Renal pelvis (tissue), 4 donors: Measurements from ENCODE around the gene IGF2R. TPM values are rescaled to one million over a fixed set of nuclear protein-coding genes. Genes with fewer than 3 reads are reported as not detected.
A peak's percentile ranks its signal among the peaks of the same experiment; 100 is the strongest.
"Not testable (repeated sequence)": the region's sequence is repeated elsewhere in the genome, so short reads cannot be mapped to it uniquely, and the experiment has no call there.

Experiments used
- DNase-seq: peaks from one replicate; pipeline ENCODE4 v3.0.0-alpha.2; 2013
- polyA plus RNA-seq, 3 donors: library from polyadenylated mRNA; unstranded; fragments of 120-200 nt; gene quantifications; one replicate each; pipeline ENCODE4 v1.2.1, GENCODE V29; 2013; ENCODE audit not compliant: insufficient read length in 3 of 3

The IGF2R gene
- polyA plus RNA-seq, 3 donors = 56.4 to 71.1 (median 69.5) TPM

- DNase-seq = no peak
Measured at GRCh38 chr6:160070831-160071230, 101.9 kb downstream of the IGF2R start.

- no peak for DNase-seq
Measured at GRCh38 chr6:160071805-160072690, 103.2 kb downstream of the IGF2R start.

GRCh38 chr6:160073272-160073671, 104.4 kb downstream of the IGF2R start:
- DNase-seq = no peak

GRCh38 chr6:160076009-160076408, 107.1 kb downstream of the IGF2R start:
- DNase-seq = no peak

- DNase-seq = no peak
Measured at GRCh38 chr6:160077024-160077423, 108.1 kb downstream of the IGF2R start.

GRCh38 chr6:160077526-160077925, 108.6 kb downstream of the IGF2R start:
- no peak for DNase-seq

- no peak for DNase-seq
Measured at GRCh38 chr6:160078883-160079685, 110.2 kb downstream of the IGF2R start.

- DNase-seq = no peak
Measured at GRCh38 chr6:160079686-160080043, 110.8 kb downstream of the IGF2R start.

GRCh38 chr6:160080097-160080496, 111.2 kb downstream of the IGF2R start:
- DNase-seq = no peak

GRCh38 chr6:160081398-160081797, 112.5 kb downstream of the IGF2R start:
- DNase-seq = no peak

- no peak for DNase-seq
Measured at GRCh38 chr6:160082627-160083026, 113.7 kb downstream of the IGF2R start.

- DNase-seq = no peak
Measured at GRCh38 chr6:160084198-160084776, 115.4 kb downstream of the IGF2R start.

GRCh38 chr6:160085226-160085625, 116.3 kb downstream of the IGF2R start:
- no peak for DNase-seq

GRCh38 chr6:160085713-160086505, 117.0 kb downstream of the IGF2R start:
- DNase-seq = no peak

GRCh38 chr6:160086754-160087153, 117.9 kb downstream of the IGF2R start:
- no peak for DNase-seq

GRCh38 chr6:160088069-160088783, 119.3 kb downstream of the IGF2R start:
- DNase-seq = peak; percentile 24

- no peak for DNase-seq
Measured at GRCh38 chr6:160088784-160089533, 120.1 kb downstream of the IGF2R start.

GRCh38 chr6:160089534-160089897, 120.6 kb downstream of the IGF2R start:
- no peak for DNase-seq

- DNase-seq = not testable (repeated sequence)
Measured at GRCh38 chr6:160090442-160091239, 121.8 kb downstream of the IGF2R start.

- DNase-seq = not testable (repeated sequence)
Measured at GRCh38 chr6:160092176-160092575, 123.3 kb downstream of the IGF2R start.
